HepG2 (cell line): ENCODE results near the gene TNNT1. TPM values are rescaled to one million over a fixed set of nuclear protein-coding genes. Genes with fewer than 3 reads are reported as not detected.

Experiments used
- CAMTA2 ChIP-seq: sonication (generic); formaldehyde crosslinking; IDR thresholded peaks from 2 replicates; pipeline ENCODE4 v1.4.0; 2020; ENCODE audit warnings: mild to moderate bottlenecking, missing genetic modification reagents, borderline replicate concordance
- CCAR2 ChIP-seq: fragments of 200-400 bp; formaldehyde crosslinking; optimal IDR thresholded peaks from 2 replicates; pipeline ENCODE3; 2018; ENCODE audit warnings: low read depth, mild to moderate bottlenecking, low read length, moderate library complexity
- ETS1 ChIP-seq: sonication (generic); formaldehyde crosslinking; IDR thresholded peaks from 2 replicates; pipeline ENCODE4 v1.4.0; 2020; ENCODE audit warnings: missing genetic modification reagents
- FLYWCH1 ChIP-seq: sonication (generic); formaldehyde crosslinking; IDR thresholded peaks from 2 replicates; pipeline ENCODE4 v1.8.1; 2023; ENCODE audit warnings: mild to moderate bottlenecking, missing genetic modification reagents
- HOXD1 ChIP-seq: sonication (generic); formaldehyde crosslinking; IDR thresholded peaks from 2 replicates; pipeline ENCODE4 v1.5.0; 2020; ENCODE audit warnings: missing genetic modification reagents
- KDM5B ChIP-seq: sonication (generic); formaldehyde crosslinking; IDR thresholded peaks from 2 replicates; pipeline ENCODE4 v1.4.0; 2020; ENCODE audit warnings: missing genetic modification reagents, mild to moderate bottlenecking, borderline replicate concordance
- KLF13 ChIP-seq: sonication (generic); formaldehyde crosslinking; IDR thresholded peaks from 2 replicates; pipeline ENCODE4 v1.4.0; 2020; ENCODE audit warnings: mild to moderate bottlenecking, missing genetic modification reagents
- MAZ ChIP-seq, 2 experiments: sonication (generic) in 1 of 2; formaldehyde crosslinking in 1 of 2; IDR thresholded peaks; 2 replicates each; pipeline versions ENCODE4 v1.5.0 to v1.6.1; 2012 to 2020; ENCODE audit warnings: low read depth in 2 of 2, mild to moderate bottlenecking in 2 of 2, borderline replicate concordance in 1 of 2, improper control_type of control experiment in 1 of 2, low read length in 1 of 2, missing genetic modification reagents in 1 of 2, moderate library complexity in 1 of 2
- MXD3 ChIP-seq: IDR thresholded peaks from 2 replicates; pipeline ENCODE4 v1.6.1; 2016; ENCODE audit warnings: mild to moderate bottlenecking, missing biosample characterization, missing genetic modification reagents
- NCOA1 ChIP-seq: sonication (generic); formaldehyde crosslinking; IDR thresholded peaks from 2 replicates; pipeline ENCODE4 v1.9.0; 2021; ENCODE audit warnings: missing genetic modification reagents
- NFYC ChIP-seq: IDR thresholded peaks from 2 replicates; pipeline ENCODE4 v1.6.1; 2016; ENCODE audit warnings: missing genetic modification reagents, missing compliant biosample characterization
- POLR2G ChIP-seq: fragments of 200-400 bp; formaldehyde crosslinking; IDR thresholded peaks from 2 replicates; pipeline ENCODE4 v1.6.1; 2018; ENCODE audit warnings: mild to moderate bottlenecking, low read depth, low read length, moderate library complexity
- RAD51 ChIP-seq: fragments of 450-650 bp; IDR thresholded peaks from 2 replicates; pipeline ENCODE4 v1.6.1; 2016; ENCODE audit warnings: borderline replicate concordance
- ZNF207 ChIP-seq: fragments of 450-650 bp; IDR thresholded peaks from 2 replicates; pipeline ENCODE4 v1.6.1; 2016; ENCODE audit warnings: antibody characterized with exemption, borderline replicate concordance
- ZNF274 ChIP-seq: sonication (generic); formaldehyde crosslinking; IDR thresholded peaks from 2 replicates; pipeline ENCODE4 v1.5.1; 2020; ENCODE audit warnings: mild to moderate bottlenecking, missing genetic modification reagents
- ZNF430 ChIP-seq: sonication (generic); formaldehyde crosslinking; IDR thresholded peaks from 2 replicates; pipeline ENCODE4 v1.9.0; 2021; ENCODE audit warnings: mild to moderate bottlenecking, missing genetic modification reagents
- polyA plus RNA-seq, 8 experiments: library from polyadenylated mRNA; depleted of rRNA in 3 of 8; stranded (reverse) in 7 of 8; unstranded in 1 of 8; fragments of >200 nt; fragmentation: Illumina TruSeq in 4 of 8; extraction: Trizol in 4 of 8; gene quantifications; 2 replicates each; pipeline versions ENCODE4 v1.2.1 to v1.2.3, GENCODE V29; 2011 to 2016; ENCODE audit warnings: low read depth in 4 of 8, missing spikeins in 1 of 8, mixed read lengths in 1 of 8; ENCODE audit not compliant: insufficient read depth in 1 of 8
- total RNA-seq, 5 experiments: library from RNA; depleted of rRNA; stranded (reverse); fragments of >200 nt; fragmentation: Illumina TruSeq; extraction: Trizol; gene quantifications; 2 replicates each; pipeline ENCODE4 v1.2.3, GENCODE V29; 2016; ENCODE audit warnings: low read depth in 1 of 5
- TF ChIP-seq, protein P1 (sequence below): sonication (generic); formaldehyde crosslinking; IDR thresholded peaks from 2 replicates; pipeline ENCODE4 v1.5.1; 2020; ENCODE audit warnings: mild to moderate bottlenecking, moderate library complexity, missing genetic modification reagents
- TF ChIP-seq, protein P2 (sequence below): IDR thresholded peaks from 2 replicates; pipeline ENCODE4 v1.6.1; 2016
- TF ChIP-seq, protein P3 (sequence below): sonication (generic); formaldehyde crosslinking; IDR thresholded peaks from 2 replicates; pipeline ENCODE4 v1.4.0; 2020; ENCODE audit warnings: missing genetic modification reagents

The TNNT1 gene
- total and polyA plus RNA-seq, 2 of the 13 experiments (the other 11 are each of a cell fraction or from before 2014, with no cell fraction given), result 1.3 to 2.4 TPM

GRCh38 chr19:55160128-55160985 lies 11.4 kb upstream of the TNNT1 start (continued):
- no peak for TF ChIP-seq CAMTA2
- no peak for TF ChIP-seq KDM5B (CRISPR knock-in tag)
- no peak for TF ChIP-seq RAD51
- TF ChIP-seq FLYWCH1, result no peak
- TF ChIP-seq MAZ (IDR thresholded peaks at IDR 0.05; ENCODE audit: borderline replicate concordance, low read depth, low read length), result peak; percentile 96
- TF ChIP-seq MAZ (CRISPR knock-in tag; IDR thresholded peaks at IDR 0.05; ENCODE audit: low read depth), result peak; percentile 67; the same call in 1 of the 2 replicates
- TF ChIP-seq POLR2G, result no peak
- TF ChIP-seq, protein P1, sequence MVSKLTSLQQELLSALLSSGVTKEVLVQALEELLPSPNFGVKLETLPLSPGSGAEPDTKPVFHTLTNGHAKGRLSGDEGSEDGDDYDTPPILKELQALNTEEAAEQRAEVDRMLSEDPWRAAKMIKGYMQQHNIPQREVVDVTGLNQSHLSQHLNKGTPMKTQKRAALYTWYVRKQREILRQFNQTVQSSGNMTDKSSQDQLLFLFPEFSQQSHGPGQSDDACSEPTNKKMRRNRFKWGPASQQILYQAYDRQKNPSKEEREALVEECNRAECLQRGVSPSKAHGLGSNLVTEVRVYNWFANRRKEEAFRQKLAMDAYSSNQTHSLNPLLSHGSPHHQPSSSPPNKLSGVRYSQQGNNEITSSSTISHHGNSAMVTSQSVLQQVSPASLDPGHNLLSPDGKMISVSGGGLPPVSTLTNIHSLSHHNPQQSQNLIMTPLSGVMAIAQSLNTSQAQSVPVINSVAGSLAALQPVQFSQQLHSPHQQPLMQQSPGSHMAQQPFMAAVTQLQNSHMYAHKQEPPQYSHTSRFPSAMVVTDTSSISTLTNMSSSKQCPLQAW, result peak; percentile 64; the same call in 1 of the 2 replicates
- TF ChIP-seq, protein P2, sequence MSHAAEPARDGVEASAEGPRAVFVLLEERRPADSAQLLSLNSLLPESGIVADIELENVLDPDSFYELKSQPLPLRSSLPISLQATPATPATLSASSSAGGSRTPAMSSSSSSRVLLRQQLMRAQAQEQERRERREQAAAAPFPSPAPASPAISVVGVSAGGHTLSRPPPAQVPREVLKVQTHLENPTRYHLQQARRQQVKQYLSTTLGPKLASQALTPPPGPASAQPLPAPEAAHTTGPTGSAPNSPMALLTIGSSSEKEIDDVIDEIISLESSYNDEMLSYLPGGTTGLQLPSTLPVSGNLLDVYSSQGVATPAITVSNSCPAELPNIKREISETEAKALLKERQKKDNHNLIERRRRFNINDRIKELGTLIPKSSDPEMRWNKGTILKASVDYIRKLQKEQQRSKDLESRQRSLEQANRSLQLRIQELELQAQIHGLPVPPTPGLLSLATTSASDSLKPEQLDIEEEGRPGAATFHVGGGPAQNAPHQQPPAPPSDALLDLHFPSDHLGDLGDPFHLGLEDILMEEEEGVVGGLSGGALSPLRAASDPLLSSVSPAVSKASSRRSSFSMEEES, result 0 out of 2 replicates have a peak, but pooled peaks have one; percentile 34
- TF ChIP-seq ETS1 (CRISPR knock-in tag), result no peak
- TF ChIP-seq, protein P3, sequence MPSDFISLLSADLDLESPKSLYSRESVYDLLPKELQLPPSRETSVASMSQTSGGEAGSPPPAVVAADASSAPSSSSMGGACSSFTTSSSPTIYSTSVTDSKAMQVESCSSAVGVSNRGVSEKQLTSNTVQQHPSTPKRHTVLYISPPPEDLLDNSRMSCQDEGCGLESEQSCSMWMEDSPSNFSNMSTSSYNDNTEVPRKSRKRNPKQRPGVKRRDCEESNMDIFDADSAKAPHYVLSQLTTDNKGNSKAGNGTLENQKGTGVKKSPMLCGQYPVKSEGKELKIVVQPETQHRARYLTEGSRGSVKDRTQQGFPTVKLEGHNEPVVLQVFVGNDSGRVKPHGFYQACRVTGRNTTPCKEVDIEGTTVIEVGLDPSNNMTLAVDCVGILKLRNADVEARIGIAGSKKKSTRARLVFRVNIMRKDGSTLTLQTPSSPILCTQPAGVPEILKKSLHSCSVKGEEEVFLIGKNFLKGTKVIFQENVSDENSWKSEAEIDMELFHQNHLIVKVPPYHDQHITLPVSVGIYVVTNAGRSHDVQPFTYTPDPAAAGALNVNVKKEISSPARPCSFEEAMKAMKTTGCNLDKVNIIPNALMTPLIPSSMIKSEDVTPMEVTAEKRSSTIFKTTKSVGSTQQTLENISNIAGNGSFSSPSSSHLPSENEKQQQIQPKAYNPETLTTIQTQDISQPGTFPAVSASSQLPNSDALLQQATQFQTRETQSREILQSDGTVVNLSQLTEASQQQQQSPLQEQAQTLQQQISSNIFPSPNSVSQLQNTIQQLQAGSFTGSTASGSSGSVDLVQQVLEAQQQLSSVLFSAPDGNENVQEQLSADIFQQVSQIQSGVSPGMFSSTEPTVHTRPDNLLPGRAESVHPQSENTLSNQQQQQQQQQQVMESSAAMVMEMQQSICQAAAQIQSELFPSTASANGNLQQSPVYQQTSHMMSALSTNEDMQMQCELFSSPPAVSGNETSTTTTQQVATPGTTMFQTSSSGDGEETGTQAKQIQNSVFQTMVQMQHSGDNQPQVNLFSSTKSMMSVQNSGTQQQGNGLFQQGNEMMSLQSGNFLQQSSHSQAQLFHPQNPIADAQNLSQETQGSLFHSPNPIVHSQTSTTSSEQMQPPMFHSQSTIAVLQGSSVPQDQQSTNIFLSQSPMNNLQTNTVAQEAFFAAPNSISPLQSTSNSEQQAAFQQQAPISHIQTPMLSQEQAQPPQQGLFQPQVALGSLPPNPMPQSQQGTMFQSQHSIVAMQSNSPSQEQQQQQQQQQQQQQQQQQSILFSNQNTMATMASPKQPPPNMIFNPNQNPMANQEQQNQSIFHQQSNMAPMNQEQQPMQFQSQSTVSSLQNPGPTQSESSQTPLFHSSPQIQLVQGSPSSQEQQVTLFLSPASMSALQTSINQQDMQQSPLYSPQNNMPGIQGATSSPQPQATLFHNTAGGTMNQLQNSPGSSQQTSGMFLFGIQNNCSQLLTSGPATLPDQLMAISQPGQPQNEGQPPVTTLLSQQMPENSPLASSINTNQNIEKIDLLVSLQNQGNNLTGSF (CRISPR knock-in tag), result no peak
- TF ChIP-seq ZNF274 (CRISPR knock-in tag), result no peak
- TF ChIP-seq ZNF207, result no peak
- no peak for TF ChIP-seq KLF13 (CRISPR knock-in tag)
- TF ChIP-seq ZNF430 (CRISPR knock-in tag), result no peak
- TF ChIP-seq NCOA1 (CRISPR knock-in tag), result no peak
- TF ChIP-seq MXD3 (CRISPR knock-in tag), result no peak
- TF ChIP-seq HOXD1, result no peak
- TF ChIP-seq CCAR2, result no peak
- no peak for TF ChIP-seq NFYC
